ENCODE results near the gene JPH3.
A peak's percentile ranks its signal among the peaks of the same experiment; 100 is the strongest.

JPH3 gene

GRCh38 chr16:87602001-87602775 lies at the start of gene JPH3:
TSS of gene JPH3 (plus strand) at chr16:87602508. CDS start at chr16:87603147, 639 bp downstream.
- no peak for FAIRE-seq

GRCh38 chr16:87552772-87553573 lies 49.3 kb upstream of the JPH3 start:
- FAIRE-seq: no peak

DNA sequence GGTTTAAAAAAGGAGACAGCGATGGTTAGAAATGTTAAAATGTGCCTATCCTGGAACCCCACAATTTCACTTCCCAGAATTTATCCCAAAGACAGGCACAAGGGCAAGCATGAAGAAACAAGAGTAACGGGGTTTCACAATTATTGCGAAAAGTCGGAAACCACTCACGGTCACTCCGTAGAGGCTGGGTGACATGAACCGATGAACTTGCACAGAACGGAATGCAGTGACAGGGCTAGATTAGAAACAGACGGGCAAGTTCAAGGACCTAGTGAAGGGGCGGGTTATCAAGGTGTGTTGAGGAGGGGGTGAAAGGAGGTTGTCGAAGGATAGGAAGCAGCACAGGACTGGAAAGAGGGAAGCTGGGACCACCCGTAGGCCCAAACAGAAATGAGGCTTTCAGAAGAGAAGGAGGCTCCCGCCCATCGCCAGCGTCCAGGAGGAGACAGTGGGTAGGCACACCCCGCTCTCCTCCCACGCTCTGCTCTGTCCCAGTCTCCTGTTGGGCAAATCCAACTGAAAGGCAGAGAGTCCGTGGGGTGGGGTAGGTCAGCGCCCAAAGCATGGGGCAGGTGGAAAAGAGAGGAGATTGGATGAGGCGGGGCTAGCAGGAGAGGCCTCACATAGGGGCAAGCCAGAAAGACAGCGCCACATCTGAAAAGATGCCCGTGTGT lies 47.4 kb upstream of the JPH3 start:
- no peak for FAIRE-seq

DNA sequence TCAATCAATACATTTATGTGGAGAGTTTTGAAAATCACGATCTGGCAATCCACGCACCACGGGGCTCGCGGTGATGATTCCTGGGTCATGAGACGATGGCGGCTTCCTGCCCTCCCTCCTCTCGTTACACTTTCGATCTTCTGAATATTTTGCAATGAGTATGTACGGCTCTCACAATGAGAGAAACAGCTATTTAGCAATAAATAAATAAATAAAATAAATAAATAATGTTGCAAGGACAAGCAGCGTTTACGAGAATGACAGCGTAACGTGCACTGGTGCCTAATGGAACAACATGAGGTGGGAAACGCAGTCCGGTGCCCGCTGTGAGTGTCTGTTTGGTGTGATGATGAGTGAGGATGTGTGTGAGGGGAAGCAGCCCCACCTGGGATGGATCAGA lies 46.7 kb upstream of the JPH3 start:
- FAIRE-seq: no peak

- no peak for FAIRE-seq
Measured at GRCh38 chr16:87556941-87557459, 45.3 kb upstream of the JPH3 start.

- no peak for FAIRE-seq
Measured at GRCh38 chr16:87558682-87559081, 43.6 kb upstream of the JPH3 start.

DNA sequence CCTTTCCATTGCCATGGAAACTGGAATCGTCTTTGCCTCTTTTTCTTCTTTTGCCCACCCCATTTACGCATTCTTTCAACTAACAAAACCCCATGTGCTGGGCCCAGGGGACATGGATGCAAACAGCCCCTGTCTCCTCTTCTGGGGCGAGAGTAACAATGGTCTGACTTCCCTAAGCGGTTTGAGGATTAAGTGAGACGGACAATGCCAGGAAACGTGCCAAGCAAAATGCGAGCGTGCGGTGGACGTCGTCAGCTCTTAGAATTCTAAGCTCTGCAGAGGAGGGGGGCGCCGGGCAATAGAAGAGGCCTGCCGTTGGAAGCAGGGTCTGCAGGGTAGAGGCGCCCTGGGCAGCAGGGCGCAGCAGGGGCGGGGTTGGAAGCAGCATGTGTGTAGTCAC lies 42.4 kb upstream of the JPH3 start:
- FAIRE-seq: no peak

- no peak for FAIRE-seq
Measured at GRCh38 chr16:87560428-87561199, 41.7 kb upstream of the JPH3 start.

GRCh38 chr16:87561200-87562105 lies 40.9 kb upstream of the JPH3 start:
- no peak for FAIRE-seq

DNA sequence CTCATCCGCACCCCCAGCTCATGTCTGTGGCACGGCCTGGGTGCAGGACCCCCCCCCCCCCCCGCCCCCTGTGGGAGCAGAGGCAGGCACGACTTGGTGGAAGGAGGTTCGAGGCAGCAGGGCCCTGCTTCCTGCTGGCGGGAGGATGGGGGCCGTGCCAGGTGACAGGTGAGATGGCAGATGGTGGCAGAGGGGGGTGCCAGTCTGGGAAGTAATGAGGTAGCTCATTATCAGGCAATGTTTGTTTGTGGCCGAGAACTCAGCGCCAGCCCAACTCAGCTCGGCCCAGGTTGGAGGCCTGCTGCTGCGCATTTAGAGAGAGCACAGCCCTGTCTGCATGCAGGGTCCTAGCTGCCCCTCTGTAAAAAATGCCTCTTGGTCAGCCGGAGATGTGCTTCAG lies 40.1 kb upstream of the JPH3 start:
- no peak for FAIRE-seq

DNA sequence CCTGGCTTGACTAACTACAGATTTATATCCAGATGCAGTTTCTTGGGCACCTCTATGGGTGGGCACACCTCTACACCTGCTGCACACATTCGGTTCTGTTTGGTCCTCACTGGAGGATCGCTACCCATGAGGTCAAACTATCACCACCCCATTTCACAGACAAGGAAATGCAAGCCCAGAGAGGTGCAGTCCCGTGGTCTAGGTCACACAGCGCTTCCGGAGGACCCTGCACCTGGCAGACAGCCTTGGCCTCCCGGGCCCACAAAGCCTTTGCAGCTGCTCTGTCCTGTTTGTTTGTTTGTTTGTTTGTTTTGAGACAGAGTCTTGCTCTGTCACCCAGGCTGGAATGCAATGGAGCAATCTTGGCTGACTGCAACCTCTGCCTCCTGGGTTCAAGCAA lies 39.3 kb upstream of the JPH3 start:
- no peak for FAIRE-seq

GRCh38 chr16:87563714-87564523 lies 38.4 kb upstream of the JPH3 start:
- FAIRE-seq: no peak

- FAIRE-seq: no peak
Measured at GRCh38 chr16:87564524-87564778, 37.9 kb upstream of the JPH3 start.

DNA sequence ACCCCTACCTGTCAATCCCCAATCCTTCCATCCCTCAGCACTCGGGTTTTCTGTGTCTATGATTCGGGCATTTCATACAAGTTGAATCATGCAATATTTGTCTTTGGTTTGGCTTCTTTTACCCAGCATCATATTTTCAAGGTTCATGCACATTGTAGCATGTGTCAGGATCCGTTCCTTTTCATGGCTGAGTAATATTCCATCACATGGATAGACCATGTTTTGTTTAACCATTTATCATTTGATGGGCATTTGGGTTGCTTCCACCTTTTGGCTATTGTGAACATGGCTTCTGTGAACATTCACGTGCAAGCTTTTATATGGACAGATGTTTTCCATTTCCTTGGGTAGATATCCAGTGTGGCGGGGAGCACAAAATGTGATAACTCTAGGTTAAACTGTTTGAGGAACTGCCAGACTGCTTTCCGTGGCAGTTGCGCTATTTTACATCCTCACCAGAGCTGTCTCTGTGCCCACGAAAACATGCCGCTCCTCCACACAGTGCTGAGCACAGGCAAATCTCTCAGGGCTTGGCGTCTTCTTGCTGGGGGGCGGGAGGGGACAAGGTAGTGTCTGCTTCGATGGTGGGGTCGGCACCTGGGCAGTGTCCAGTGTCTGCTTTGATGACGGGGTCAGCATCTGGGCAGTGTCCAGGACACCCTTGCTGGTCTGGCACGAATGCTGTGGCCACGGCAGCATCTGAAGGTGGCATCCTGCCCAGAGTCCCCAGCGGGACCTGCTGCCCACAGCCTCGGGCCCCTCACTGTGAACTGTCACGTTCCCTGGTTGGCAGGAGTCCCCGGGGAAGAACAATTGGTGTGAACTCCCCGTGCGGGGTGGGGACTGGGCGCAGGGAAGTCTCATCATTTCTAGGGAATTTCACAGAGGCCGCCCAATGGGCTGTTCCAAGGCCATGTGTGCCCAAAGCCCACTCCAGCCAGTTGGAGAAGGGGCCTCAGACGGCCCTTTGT lies 32.4 kb upstream of the JPH3 start:
- no peak for FAIRE-seq

DNA sequence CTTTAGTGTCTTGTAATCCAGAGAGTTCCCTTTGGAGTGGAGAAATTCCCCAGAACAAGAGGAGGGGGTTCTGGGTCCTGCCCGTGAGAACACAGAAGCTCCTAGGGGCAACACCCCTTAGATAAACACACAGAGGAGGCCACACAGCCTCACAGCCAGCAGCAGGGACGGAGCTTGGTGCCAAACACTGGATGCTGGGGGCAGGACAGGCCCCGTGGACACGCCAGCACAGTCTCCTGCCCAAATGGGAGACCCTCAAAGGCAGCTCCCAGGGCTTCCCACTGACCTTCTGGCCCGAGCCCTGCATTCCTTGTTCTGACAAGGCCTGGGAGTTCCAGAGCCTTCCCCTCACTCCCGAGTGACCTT lies 31.8 kb upstream of the JPH3 start:
- FAIRE-seq: no peak

- peak; percentile 58 for FAIRE-seq
Measured at GRCh38 chr16:87570938-87571867, 31.1 kb upstream of the JPH3 start.

DNA sequence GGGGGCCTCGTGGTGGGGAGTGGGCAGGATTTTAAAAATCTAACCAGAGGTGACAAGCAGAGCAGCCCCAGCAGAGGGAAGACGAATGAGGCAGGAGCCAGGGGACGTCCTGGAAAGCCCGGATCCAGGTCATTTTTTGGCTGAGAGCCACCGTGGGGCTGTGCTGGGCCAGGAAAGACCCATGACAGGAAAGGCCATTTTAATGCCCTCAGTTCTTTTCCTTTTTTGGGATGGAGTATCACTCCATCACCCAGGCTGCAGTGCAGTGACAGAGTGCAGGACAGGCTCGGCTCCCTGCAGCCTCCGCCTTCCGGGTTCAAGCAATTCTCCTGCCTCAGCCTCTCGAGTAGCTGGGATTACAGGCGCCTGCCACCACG lies 30.5 kb upstream of the JPH3 start:
- FAIRE-seq: no peak

DNA sequence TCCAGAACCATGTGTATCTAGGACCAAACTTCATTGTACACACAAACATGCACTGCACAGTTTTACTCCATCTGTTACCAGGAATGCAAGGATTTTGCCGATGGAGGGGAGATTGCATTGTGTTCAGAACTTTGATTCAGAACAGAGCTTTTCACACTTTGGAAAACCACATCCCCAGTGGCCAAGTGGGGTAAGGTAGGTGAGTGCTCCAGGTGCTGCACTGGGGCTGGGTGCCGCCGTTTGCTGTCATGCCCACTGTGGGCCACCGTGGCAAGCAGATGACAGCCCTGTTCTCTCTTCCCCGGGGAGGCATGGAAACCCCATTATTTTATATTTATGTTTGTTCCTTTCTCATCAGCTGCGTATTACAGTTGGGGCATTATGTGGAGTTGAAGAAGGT lies 29.3 kb upstream of the JPH3 start:
- FAIRE-seq: no peak

All from islet of Langerhans (tissue), 1 donor.